Mesenteric fat pad (tissue), 1 donor: Measurements from ENCODE around the gene LBHD1. TPM values are rescaled to one million over a fixed set of nuclear protein-coding genes. Genes with fewer than 3 reads are reported as not detected.
"Not testable (repeated sequence)": the region's sequence is repeated elsewhere in the genome, so short reads cannot be mapped to it uniquely, and the experiment has no call there.

Source experiments
- DNase-seq: peaks from one replicate; pipeline ENCODE4 v3.0.0-alpha.2; 2020; ENCODE audit warnings: low spot score
- total RNA-seq: library from RNA; stranded (reverse); fragmentation: NEBNext Ultra II Directional; extraction: Animal tissue kit (Norgen Biotek cat#: 25700); gene quantifications from one replicate; pipeline ENCODE4 v1.2.1, GENCODE V29; 2021
- donor health status: DM: yes; HTN: yes; CAD: no.

LBHD1 gene
- total RNA-seq, 1 donor from 2014 or later, result 4.6 TPM

GRCh38 chr11:62665075-62665598 lies 6.9 kb downstream of the LBHD1 start, which contains the start of the genes C11orf98 and CSKMT:
C11orf98 (minus strand) TSS chr11:62665210; CDS start chr11:62665169, 41 bp downstream.
CSKMT (plus strand) TSS chr11:62665312; CDS start chr11:62665880, 568 bp downstream.
- DNase-seq, result peak; percentile 99

GRCh38 chr11:62664405-62665074 lies 7.5 kb downstream of the LBHD1 start:
- DNase-seq, result no peak

- DNase-seq, result no peak
These were observed 15.2 kb downstream of the LBHD1 start for GRCh38 chr11:62656796-62657429.

GRCh38 chr11:62654297-62654696 lies 17.8 kb downstream of the LBHD1 start:
- DNase-seq, result no peak

GRCh38 chr11:62652161-62653006 lies 19.7 kb downstream of the LBHD1 start:
- DNase-seq, result no peak

- DNase-seq, result not testable (repeated sequence)
These were observed 21.8 kb downstream of the LBHD1 start for GRCh38 chr11:62650283-62650682.

- DNase-seq, result no peak
These were observed 22.6 kb downstream of the LBHD1 start for GRCh38 chr11:62649486-62649885.

- DNase-seq, result no peak
These were observed 23.1 kb downstream of the LBHD1 start for GRCh38 chr11:62648967-62649364.

GRCh38 chr11:62648185-62648966 lies 23.7 kb downstream of the LBHD1 start:
- no peak for DNase-seq

- DNase-seq, result no peak
These were observed 24.5 kb downstream of the LBHD1 start for GRCh38 chr11:62647609-62648005.

- DNase-seq, result no peak
These were observed 25.1 kb downstream of the LBHD1 start for GRCh38 chr11:62646825-62647608.

GRCh38 chr11:62645946-62646824 lies 25.9 kb downstream of the LBHD1 start, which contains the start of gene GANAB:
GANAB (minus strand) TSS chr11:62646613; CDS start chr11:62646599, 14 bp downstream.
- peak; percentile 100 for DNase-seq

- DNase-seq, result no peak
These were observed 26.5 kb downstream of the LBHD1 start for GRCh38 chr11:62645671-62645945.

- DNase-seq, result no peak
These were observed 27.8 kb downstream of the LBHD1 start for GRCh38 chr11:62644220-62644619.

GRCh38 chr11:62632492-62632891 lies 39.6 kb downstream of the LBHD1 start:
- DNase-seq, result no peak

GRCh38 chr11:62627713-62628112 lies 44.4 kb downstream of the LBHD1 start:
- DNase-seq, result no peak

- no peak for DNase-seq
These were observed 49.5 kb downstream of the LBHD1 start for GRCh38 chr11:62622476-62623089.
